ENCODE data around the gene ULBP3. TPM values are rescaled to one million over a fixed set of nuclear protein-coding genes. Genes with fewer than 3 reads are reported as not detected.
"Not testable (repeated sequence)": the region's sequence is repeated elsewhere in the genome, so short reads cannot be mapped to it uniquely, and the experiment has no call there.

Gene ULBP3
- total RNA-seq, 1 donor from 2014 or later, result 3.9 TPM

DNA sequence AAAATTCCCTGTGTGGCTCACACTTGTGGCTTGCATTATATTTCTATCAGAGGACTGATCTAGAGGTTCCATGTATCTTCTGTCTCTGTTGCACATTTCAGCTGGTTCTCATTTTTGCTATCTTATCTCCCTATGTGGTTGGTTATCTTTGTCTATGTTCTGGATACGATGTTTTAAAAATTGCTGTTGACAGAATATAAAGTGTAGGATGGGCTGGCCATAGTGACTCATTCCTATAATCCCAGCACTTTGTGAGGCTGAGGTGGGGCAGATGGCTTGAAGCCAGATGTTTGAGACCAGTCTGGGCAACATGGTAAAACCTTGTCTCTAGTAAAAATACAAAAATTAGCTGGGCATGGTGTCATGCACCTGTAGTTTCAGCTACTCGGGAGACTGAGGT, 9.9 kb upstream of the ULBP3 start:
- no peak overlapping the region for H3K4me3 ChIP-seq
- no peaks in the 10 kb centered on the region for H3K27me3 ChIP-seq
- H3K79me2 ChIP-seq (ENCODE audit: low read depth), result no peaks in the 10 kb centered on the region
- no peak overlapping the region for H2AFZ ChIP-seq (replicated peaks)
- TF ChIP-seq EZH2phosphoT487 (IDR thresholded peaks at IDR 0.05) (no peak), EZH2 (IDR thresholded peaks at IDR 0.05) (no peak)
- TF ChIP-seq, protein P1, sequence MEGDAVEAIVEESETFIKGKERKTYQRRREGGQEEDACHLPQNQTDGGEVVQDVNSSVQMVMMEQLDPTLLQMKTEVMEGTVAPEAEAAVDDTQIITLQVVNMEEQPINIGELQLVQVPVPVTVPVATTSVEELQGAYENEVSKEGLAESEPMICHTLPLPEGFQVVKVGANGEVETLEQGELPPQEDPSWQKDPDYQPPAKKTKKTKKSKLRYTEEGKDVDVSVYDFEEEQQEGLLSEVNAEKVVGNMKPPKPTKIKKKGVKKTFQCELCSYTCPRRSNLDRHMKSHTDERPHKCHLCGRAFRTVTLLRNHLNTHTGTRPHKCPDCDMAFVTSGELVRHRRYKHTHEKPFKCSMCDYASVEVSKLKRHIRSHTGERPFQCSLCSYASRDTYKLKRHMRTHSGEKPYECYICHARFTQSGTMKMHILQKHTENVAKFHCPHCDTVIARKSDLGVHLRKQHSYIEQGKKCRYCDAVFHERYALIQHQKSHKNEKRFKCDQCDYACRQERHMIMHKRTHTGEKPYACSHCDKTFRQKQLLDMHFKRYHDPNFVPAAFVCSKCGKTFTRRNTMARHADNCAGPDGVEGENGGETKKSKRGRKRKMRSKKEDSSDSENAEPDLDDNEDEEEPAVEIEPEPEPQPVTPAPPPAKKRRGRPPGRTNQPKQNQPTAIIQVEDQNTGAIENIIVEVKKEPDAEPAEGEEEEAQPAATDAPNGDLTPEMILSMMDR (IDR thresholded peaks at IDR 0.05), result no peak
- H3F3A ChIP-seq (ENCODE audit: low read depth), result no peaks in the 10 kb centered on the region
- no peak overlapping the region for H3K4me3 Mint-ChIP-seq
- H3K9ac ChIP-seq, result no peak overlapping the region
- no peak for DNase-seq (ENCODE audit: low spot score)
- no peaks in the 10 kb centered on the region for H3K4me1 ChIP-seq
- H3K27ac ChIP-seq, result no peak overlapping the region
- no peaks in the 10 kb centered on the region for H3K9me3 ChIP-seq (ENCODE audit: low read depth)
- H3K4me1 Mint-ChIP-seq, result peaks cover 21% of the 10 kb centered on the region
- no peak overlapping the region for H3K27ac Mint-ChIP-seq
- H3K36me3 ChIP-seq, result no peaks in the 10 kb centered on the region
- peaks cover 7% of the 10 kb centered on the region for H3K27me3 Mint-ChIP-seq (ENCODE audit: insufficient read depth, low read depth)
- H4K20me1 ChIP-seq (ENCODE audit: low read depth), result no peaks in the 10 kb centered on the region
- no peak overlapping the region for H3K4me2 ChIP-seq
- no peaks in the 10 kb centered on the region for H3K36me3 Mint-ChIP-seq
- peaks cover 4% of the 10 kb centered on the region for H3K9me3 Mint-ChIP-seq

DNA sequence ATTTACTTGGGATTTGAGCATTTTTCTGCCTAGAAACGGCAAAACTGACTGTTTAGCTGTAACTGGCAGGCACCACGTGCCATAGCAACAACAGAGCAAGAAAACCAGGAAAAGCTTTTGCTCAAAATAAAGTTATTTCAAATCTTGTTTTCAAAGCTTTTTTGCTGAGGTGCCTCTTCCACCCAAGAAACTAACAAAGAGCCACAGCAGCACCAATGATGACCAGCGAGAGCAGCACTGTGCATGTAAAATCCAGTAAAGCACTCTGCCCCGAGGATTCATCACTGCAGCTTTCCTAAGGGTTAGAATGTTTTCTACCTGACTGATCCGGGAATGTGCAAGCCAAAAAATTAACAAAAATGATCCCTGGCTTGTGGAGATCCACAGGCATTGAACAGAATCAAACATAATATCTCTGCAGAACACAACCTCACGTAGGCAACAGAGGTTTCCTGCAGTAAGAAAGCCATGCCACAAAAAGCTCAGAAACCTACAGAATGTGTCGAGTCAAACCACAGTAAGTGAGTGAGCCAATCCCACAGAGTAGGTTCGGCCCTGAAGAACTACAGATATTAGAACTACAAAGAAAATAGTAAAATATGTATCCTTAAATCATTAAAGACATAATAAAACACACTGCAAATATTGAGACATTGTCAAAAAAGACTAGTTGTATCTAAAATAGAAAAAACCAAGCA, 7.4 kb upstream of the ULBP3 start:
- H3K36me3 Mint-ChIP-seq, result no peaks in the 10 kb centered on the region
- no peak overlapping the region for H3K4me3 Mint-ChIP-seq

DNA sequence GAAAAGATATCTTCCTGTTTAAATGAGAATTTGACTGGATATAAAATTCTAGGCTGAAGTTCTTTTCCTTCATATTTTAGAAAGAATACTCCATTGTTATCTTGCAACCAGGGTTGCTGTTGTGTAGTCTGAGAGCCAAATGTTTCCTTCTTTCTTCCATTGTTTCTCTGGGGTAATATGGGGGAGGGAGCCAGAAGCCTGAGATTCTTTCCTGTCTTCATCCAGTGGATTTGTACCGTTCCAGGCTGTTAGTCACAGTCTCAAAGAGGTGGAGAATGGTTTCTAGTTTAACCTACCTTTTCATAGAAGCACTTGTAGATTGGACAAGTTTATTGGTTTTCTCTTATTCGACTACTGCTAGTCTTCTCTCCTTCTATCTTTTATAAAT, 6.1 kb upstream of the ULBP3 start:
- H3K4me1 ChIP-seq, result no peaks in the 10 kb centered on the region
- H3K79me2 ChIP-seq (ENCODE audit: low read depth), result no peaks in the 10 kb centered on the region
- H3K27ac ChIP-seq, result no peak overlapping the region
- TF ChIP-seq, protein P1 (IDR thresholded peaks at IDR 0.05), result no peak
- TF ChIP-seq EZH2phosphoT487 (IDR thresholded peaks at IDR 0.05), result no peak
- TF ChIP-seq EZH2 (IDR thresholded peaks at IDR 0.05), result no peak
- H4K20me1 ChIP-seq (ENCODE audit: low read depth), result no peaks in the 10 kb centered on the region
- H3K9me3 ChIP-seq (ENCODE audit: low read depth), result no peaks in the 10 kb centered on the region
- H3K9ac ChIP-seq, result no peak overlapping the region
- H3K9me3 Mint-ChIP-seq, result no peaks in the 10 kb centered on the region
- no peak overlapping the region for H3K4me3 Mint-ChIP-seq
- peaks cover 4% of the 10 kb centered on the region for H3K27me3 Mint-ChIP-seq (ENCODE audit: insufficient read depth, low read depth)
- no peak overlapping the region for H2AFZ ChIP-seq (replicated peaks)
- H3K27me3 ChIP-seq, result peaks cover 2% of the 10 kb centered on the region
- peaks cover 6% of the 10 kb centered on the region for H3F3A ChIP-seq (ENCODE audit: low read depth)
- no peak overlapping the region for H3K4me3 ChIP-seq
- H3K4me1 Mint-ChIP-seq, result peaks cover 26% of the 10 kb centered on the region
- H3K27ac Mint-ChIP-seq, result no peak overlapping the region
- no peaks in the 10 kb centered on the region for H3K36me3 ChIP-seq
- no peak overlapping the region for H3K4me2 ChIP-seq
- H3K36me3 Mint-ChIP-seq, result no peaks in the 10 kb centered on the region
- no peak for DNase-seq (ENCODE audit: low spot score)

More for the DNA sequence above, 7.4 kb upstream of the ULBP3 start:
- peaks cover 4% of the 10 kb centered on the region for H3K9me3 Mint-ChIP-seq
- H3K27ac Mint-ChIP-seq, result no peak overlapping the region
- Histone ChIP-seq H3K36me3 (no peaks in the 10 kb centered on the region), H3K9me3 (ENCODE audit: low read depth) (no peaks in the 10 kb centered on the region), H3F3A (ENCODE audit: low read depth) (no peaks in the 10 kb centered on the region), H3K4me3 (no peak overlapping the region), H2AFZ (replicated peaks) (peak overlapping the region; percentile 69), H3K9ac (no peak overlapping the region), H3K27me3 (no peaks in the 10 kb centered on the region), H4K20me1 (ENCODE audit: low read depth) (no peaks in the 10 kb centered on the region), H3K4me2 (no peak overlapping the region), H3K27ac (no peak overlapping the region), H3K4me1 (no peaks in the 10 kb centered on the region), H3K79me2 (ENCODE audit: low read depth) (no peaks in the 10 kb centered on the region)
- TF ChIP-seq, protein P1 (IDR thresholded peaks at IDR 0.05), result peak; percentile 37
- no peak for TF ChIP-seq EZH2 (IDR thresholded peaks at IDR 0.05)
- DNase-seq (ENCODE audit: low spot score), result peak; percentile 53
- H3K4me1 Mint-ChIP-seq, result peaks cover 21% of the 10 kb centered on the region
- H3K27me3 Mint-ChIP-seq (ENCODE audit: insufficient read depth, low read depth), result peaks cover 5% of the 10 kb centered on the region

DNA sequence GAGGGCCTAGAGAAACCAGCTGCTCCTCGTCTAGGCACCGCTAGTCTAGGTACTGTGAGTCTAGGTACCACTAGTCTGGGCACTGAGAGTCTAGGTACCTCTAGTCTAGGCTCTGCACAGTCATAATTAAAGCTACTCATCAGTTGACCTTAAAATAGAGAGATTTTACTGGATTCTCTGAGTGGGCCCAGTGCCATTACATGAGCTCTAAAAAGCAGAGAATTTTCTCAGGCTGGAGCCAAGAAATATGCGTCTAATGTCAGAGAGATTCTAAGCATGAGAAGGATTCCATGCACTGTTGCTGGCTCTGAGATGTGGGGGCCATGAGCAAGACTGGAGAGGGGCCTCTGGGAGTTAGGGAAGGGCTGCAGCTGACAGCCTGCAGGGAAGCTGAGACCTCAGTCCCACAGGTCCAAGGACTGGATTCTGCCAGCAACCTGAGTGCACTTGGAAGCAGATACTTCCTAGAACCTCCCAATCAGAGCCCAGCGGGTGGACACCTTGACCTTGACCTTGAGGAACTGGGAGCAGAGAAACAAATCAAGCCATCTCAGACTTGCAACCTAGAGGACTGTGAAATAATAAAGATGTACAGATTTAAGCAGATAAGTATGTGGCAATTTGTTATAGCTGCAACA, 5.6 kb upstream of the ULBP3 start:
- H2AFZ ChIP-seq (replicated peaks); H3K4me3 Mint-ChIP-seq; H3K27me3 Mint-ChIP-seq (ENCODE audit: insufficient read depth, low read depth); H3K4me1 ChIP-seq; H3K4me2 ChIP-seq; DNase-seq (ENCODE audit: low spot score); H3K9me3 Mint-ChIP-seq; H3K27ac Mint-ChIP-seq; H3K27ac ChIP-seq; H3K36me3 Mint-ChIP-seq; H3K9ac ChIP-seq; H3K27me3 ChIP-seq; H3K36me3 ChIP-seq; H3K9me3 ChIP-seq (ENCODE audit: low read depth); H4K20me1 ChIP-seq (ENCODE audit: low read depth); H3K4me3 ChIP-seq; H3K79me2 ChIP-seq (ENCODE audit: low read depth): not testable (repeated sequence)
- peaks cover 27% of the 10 kb centered on the region for H3K4me1 Mint-ChIP-seq
- peaks cover 11% of the 10 kb centered on the region for H3F3A ChIP-seq (ENCODE audit: low read depth)
